Sigmoid colon (tissue), 3 donors: ENCODE measurements around the gene METRN.

Source experiments
- POLR2A ChIP-seq, 2 donors: fragments of 450-650 bp; IDR thresholded peaks; one replicate each; pipeline ENCODE4 v1.6.1; 2016; ENCODE audit warnings: antibody characterized with exemption in 2 of 2, mild to moderate bottlenecking in 2 of 2, moderate library complexity in 2 of 2
- TF ChIP-seq, protein P1 (sequence below), 4 experiments: fragments of 450-650 bp in 3 of 4; fragments of 200-600 bp in 1 of 4; IDR thresholded peaks; one replicate each; pipeline ENCODE4 v1.5.1; 2016 to 2019; ENCODE audit warnings: antibody characterized with exemption in 4 of 4, mild to moderate bottlenecking in 3 of 4, moderate library complexity in 2 of 4

DNA sequence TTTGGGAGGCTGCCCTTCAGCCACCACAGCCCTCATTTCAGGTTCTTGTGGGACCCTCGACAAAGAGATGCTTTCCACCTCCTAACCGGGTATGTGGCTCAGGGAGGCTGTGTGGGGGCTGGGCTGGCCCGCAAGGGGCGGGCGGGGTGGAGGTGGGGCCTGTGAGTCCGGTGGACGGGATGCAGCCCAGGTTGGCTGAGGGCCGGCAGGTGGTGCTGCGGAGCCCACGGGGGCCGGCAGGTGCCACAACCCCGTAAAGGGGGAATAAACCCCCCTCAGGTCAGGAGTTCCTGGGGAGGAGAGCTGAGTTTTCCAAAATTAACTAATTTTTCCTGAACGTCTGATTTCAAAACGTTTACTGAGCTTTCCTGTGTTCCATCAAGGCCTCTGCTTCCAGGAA, 30.8 kb downstream of the METRN start:
- TF ChIP-seq, protein P1, sequence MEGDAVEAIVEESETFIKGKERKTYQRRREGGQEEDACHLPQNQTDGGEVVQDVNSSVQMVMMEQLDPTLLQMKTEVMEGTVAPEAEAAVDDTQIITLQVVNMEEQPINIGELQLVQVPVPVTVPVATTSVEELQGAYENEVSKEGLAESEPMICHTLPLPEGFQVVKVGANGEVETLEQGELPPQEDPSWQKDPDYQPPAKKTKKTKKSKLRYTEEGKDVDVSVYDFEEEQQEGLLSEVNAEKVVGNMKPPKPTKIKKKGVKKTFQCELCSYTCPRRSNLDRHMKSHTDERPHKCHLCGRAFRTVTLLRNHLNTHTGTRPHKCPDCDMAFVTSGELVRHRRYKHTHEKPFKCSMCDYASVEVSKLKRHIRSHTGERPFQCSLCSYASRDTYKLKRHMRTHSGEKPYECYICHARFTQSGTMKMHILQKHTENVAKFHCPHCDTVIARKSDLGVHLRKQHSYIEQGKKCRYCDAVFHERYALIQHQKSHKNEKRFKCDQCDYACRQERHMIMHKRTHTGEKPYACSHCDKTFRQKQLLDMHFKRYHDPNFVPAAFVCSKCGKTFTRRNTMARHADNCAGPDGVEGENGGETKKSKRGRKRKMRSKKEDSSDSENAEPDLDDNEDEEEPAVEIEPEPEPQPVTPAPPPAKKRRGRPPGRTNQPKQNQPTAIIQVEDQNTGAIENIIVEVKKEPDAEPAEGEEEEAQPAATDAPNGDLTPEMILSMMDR (IDR thresholded peaks at IDR 0.05): no peak
- TF ChIP-seq POLR2A (IDR thresholded peaks at IDR 0.05): no peak
